Caco-2 (cell line): ENCODE data around the gene PLG. TPM values are rescaled to one million over a fixed set of nuclear protein-coding genes. Genes with fewer than 3 reads are reported as not detected.
"Not testable (repeated sequence)": the region's sequence is repeated elsewhere in the genome, so short reads cannot be mapped to it uniquely, and the experiment has no call there.

Experiments
- BruUV-seq: library from RNA; stranded (reverse); fragments of 400-500 nt; replicated peaks from 2 replicates; lab custom pipeline; 2021; lab: Mats Ljungman, UMichigan
- CTCF ChIA-PET: fragments of 300-600 bp; sonication (Branson Sonifier 250); formaldehyde crosslinking; loops from one replicate; lab custom pipeline; 2022; ENCODE audit warnings: antibody characterized with exemption; lab: Charles Lee
- POLR2A ChIA-PET: fragments of 300-600 bp; sonication (Branson Sonifier 250); formaldehyde crosslinking; loops from one replicate; lab custom pipeline; 2022; ENCODE audit warnings: antibody characterized with exemption; lab: Charles Lee
- DNase-seq, 2 experiments: peaks; one replicate each; pipeline versions ENCODE4 v3.0.0 to v3.0.0-alpha.2; 2020 to 2022
- H3K27me3 ChIP-seq: replicated peaks from 2 replicates; pipeline ENCODE4 v1.6.0; 2011; ENCODE audit warnings: low read length; ENCODE audit not compliant: control insufficient read depth, insufficient read depth
- H3K36me3 ChIP-seq: 2 replicates; pipeline ENCODE4 v1.5.1; 2011; ENCODE audit warnings: low read length; ENCODE audit not compliant: control insufficient read depth, insufficient read depth
- H3K4me1 ChIP-seq: fragments of 250-450 bp; sonication (Bioruptor Pico); 2 replicates; pipeline ENCODE4 v1.5.1; 2020; ENCODE audit warnings: mild to moderate bottlenecking
- H3K4me3 ChIP-seq: 2 replicates; pipeline ENCODE4 v1.5.1; 2011; ENCODE audit warnings: low read depth, mild to moderate bottlenecking, control low read depth, low read length
- H3K9me3 ChIP-seq: fragments of 250-450 bp; sonication (Bioruptor Pico); 2 replicates; pipeline ENCODE4 v1.5.1; 2020; ENCODE audit warnings: mild to moderate bottlenecking, moderate library complexity
- H3K27ac Mint-ChIP-seq: one replicate; pipeline ENCODE4 v1.8.0; 2022; ENCODE audit warnings: mixed read lengths; ENCODE audit not compliant: unreplicated experiment
- H3K27me3 Mint-ChIP-seq: one replicate; pipeline ENCODE4 v1.8.0; 2022; ENCODE audit warnings: mixed read lengths; ENCODE audit not compliant: insufficient read depth, unreplicated experiment
- H3K36me3 Mint-ChIP-seq: one replicate; pipeline ENCODE4 v1.8.0; 2022; ENCODE audit warnings: mild to moderate bottlenecking, mixed read lengths; ENCODE audit not compliant: insufficient read depth, unreplicated experiment
- H3K4me1 Mint-ChIP-seq: one replicate; pipeline ENCODE4 v1.8.0; 2022; ENCODE audit warnings: low read depth, mixed read lengths; ENCODE audit not compliant: unreplicated experiment
- H3K4me3 Mint-ChIP-seq: one replicate; pipeline ENCODE4 v1.8.0; 2022; ENCODE audit warnings: mild to moderate bottlenecking, moderate library complexity, mixed read lengths; ENCODE audit not compliant: unreplicated experiment
- H3K9me3 Mint-ChIP-seq: one replicate; pipeline ENCODE4 v1.8.0; 2022; ENCODE audit warnings: mixed read lengths; ENCODE audit not compliant: unreplicated experiment
- CTCF ChIP-seq, 2 experiments: fragments of 200-600 bp in 1 of 2; IDR thresholded peaks; 1 replicate in 1 of 2; 2 replicates in 1 of 2; pipeline versions ENCODE4 v1.5.1 to v1.8.0; 2011 to 2022; ENCODE audit warnings: antibody characterized with exemption in 1 of 2, control low read depth in 1 of 2, inconsistent platforms in 1 of 2, low read depth in 1 of 2, low read length in 1 of 2, mild to moderate bottlenecking in 1 of 2, moderate library complexity in 1 of 2; ENCODE audit not compliant: insufficient read depth in 1 of 2, severe bottlenecking in 1 of 2, unreplicated experiment in 1 of 2
- intact Hi-C: fragments of 100-400 bp; cut with micrococcal nuclease; formaldehyde crosslinking; loops from one replicate; pipeline ENCODE4 v1.10.0; 2022; ENCODE audit not compliant: unreplicated experiment
- total RNA-seq: library from RNA; stranded (reverse); gene quantifications from 2 replicates; pipeline ENCODE4 v1.2.3, GENCODE V29; 2022

PLG gene
- total RNA-seq, 1 experiment from 2014 or later, result not detected

- H3K4me1 ChIP-seq, result no peaks in the 10 kb centered on the region
- DNase-seq, result no peak
- no TSS peak for BruUV-seq
- no peaks in the 10 kb centered on the region for H3K4me1 Mint-ChIP-seq
- ChIA-PET POLR2A (no interaction called here), CTCF (no interaction called here)
- H3K36me3 Mint-ChIP-seq, result no peaks in the 10 kb centered on the region
- no peaks in the 10 kb centered on the region for H3K9me3 Mint-ChIP-seq
- TF ChIP-seq CTCF (IDR thresholded peaks at IDR 0.05; ENCODE audit: insufficient read depth in 1 of 2, low read depth in 1 of 2, low read length in 1 of 2, severe bottlenecking in 1 of 2, unreplicated experiment in 1 of 2), result no peak
- no peaks in the 10 kb centered on the region for H3K9me3 ChIP-seq
- H3K36me3 ChIP-seq, result no peaks in the 10 kb centered on the region
- H3K27me3 ChIP-seq, result no peaks in the 10 kb centered on the region
- no peak overlapping the region for H3K4me3 Mint-ChIP-seq
- intact Hi-C loops, result no loop called here
- no peak overlapping the region for H3K27ac Mint-ChIP-seq
- peaks cover 10% of the 10 kb centered on the region for H3K27me3 Mint-ChIP-seq
- H3K4me3 ChIP-seq, result no peak overlapping the region
Observed at GRCh38 chr6:160742090-160742489, 40.0 kb downstream of the PLG start.

GRCh38 chr6:160750276-160750689 is 48.2 kb downstream of the PLG start:
- Mint-ChIP-seq H3K27ac (no peak overlapping the region), H3K4me1 (no peaks in the 10 kb centered on the region), H3K4me3 (no peak overlapping the region), H3K9me3 (no peaks in the 10 kb centered on the region), H3K36me3 (no peaks in the 10 kb centered on the region), H3K27me3 (peaks cover 12% of the 10 kb centered on the region)
- Histone ChIP-seq H3K9me3 (no peaks in the 10 kb centered on the region), H3K27me3 (no peaks in the 10 kb centered on the region; the same call in 1 of the 2 replicates), H3K36me3 (no peaks in the 10 kb centered on the region), H3K4me3 (no peak overlapping the region), H3K4me1 (no peaks in the 10 kb centered on the region)
- BruUV-seq, result no TSS peak
- TF ChIP-seq CTCF (IDR thresholded peaks at IDR 0.05; ENCODE audit: insufficient read depth in 1 of 2, low read depth in 1 of 2, low read length in 1 of 2, severe bottlenecking in 1 of 2, unreplicated experiment in 1 of 2), result peak; percentile 48 to 73
- ChIA-PET CTCF (interaction anchor here (0.7 to 1.4 kb wide), 2 partner anchors 243 to 621 kb away, joined by 5 to 6 read pairs; no protein-coding TSS in a partner anchor), POLR2A (no interaction called here)
- intact Hi-C loops, result loop anchor here (1.0 to 5.0 kb wide), 3 partner anchors 182 to 625 kb away; partner anchors contain the start of gene MAP3K4
- peak in 1 of 2 experiments; percentile 31 for DNase-seq

GRCh38 chr6:160753211-160753610 is 51.2 kb downstream of the PLG start:
- H3K4me3 Mint-ChIP-seq, H3K9me3 Mint-ChIP-seq, H3K4me3 ChIP-seq, BruUV-seq, H3K4me1 ChIP-seq, DNase-seq, H3K27ac Mint-ChIP-seq, H3K9me3 ChIP-seq, H3K4me1 Mint-ChIP-seq, H3K36me3 Mint-ChIP-seq, CTCF ChIA-PET, POLR2A ChIA-PET, H3K36me3 ChIP-seq, H3K27me3 ChIP-seq: not testable (repeated sequence)
- intact Hi-C loops, result loop anchor here (5.0 kb wide), 1 partner anchor 179 kb away; no protein-coding TSS in a partner anchor
- peaks cover 20% of the 10 kb centered on the region for H3K27me3 Mint-ChIP-seq
